SK-N-SH treated with all-trans-retinoic acid at 6 μM for 48 hours (cell line): ENCODE measurements around the gene ZNF124.
A peak's percentile ranks its signal among the peaks of the same experiment; 100 is the strongest.

ENCODE experiments used
- ATAC-seq: fragments of 200-7000 bp; cut with Tn5 transposase; 3 replicates; pipeline ENCODE4 v1.9.1; 2020; ENCODE audit warnings: mild to moderate bottlenecking, moderate library complexity
- ARNTL ChIP-seq: fragments of 450-650 bp; formaldehyde crosslinking; IDR thresholded peaks from 2 replicates; pipeline ENCODE4 v1.5.0; 2020; ENCODE audit warnings: low read depth, mild to moderate bottlenecking, moderate library complexity, borderline replicate concordance
- BACH2 ChIP-seq: fragments of 250-450 bp; sonication (Bioruptor Pico); IDR thresholded peaks from 2 replicates; pipeline ENCODE4 v1.9.0; 2021; ENCODE audit warnings: mild to moderate bottlenecking, borderline replicate concordance
- CREB5 ChIP-seq: fragments of 250-450 bp; sonication (Bioruptor Pico); IDR thresholded peaks from 2 replicates; pipeline ENCODE4 v1.5.1; 2020; ENCODE audit warnings: low read depth, mild to moderate bottlenecking, moderate library complexity
- CSDC2 ChIP-seq: fragments of 250-450 bp; sonication (Bioruptor Pico); IDR thresholded peaks from 2 replicates; pipeline ENCODE4 v1.5.0; 2020; ENCODE audit warnings: mild to moderate bottlenecking, moderate library complexity
- CSRNP3 ChIP-seq: fragments of 250-450 bp; sonication (Bioruptor Pico); IDR thresholded peaks from 2 replicates; pipeline ENCODE4 v1.5.1; 2021; ENCODE audit warnings: mild to moderate bottlenecking, moderate library complexity
- ESRRG ChIP-seq: fragments of 250-450 bp; sonication (Bioruptor Pico); IDR thresholded peaks from 2 replicates; pipeline ENCODE4 v1.6.1; 2021; ENCODE audit warnings: mild to moderate bottlenecking
- GLIS3 ChIP-seq: fragments of 250-450 bp; sonication (Bioruptor Pico); IDR thresholded peaks from 2 replicates; pipeline ENCODE4 v1.5.0; 2020; ENCODE audit warnings: mild to moderate bottlenecking, moderate library complexity
- ISL1 ChIP-seq: fragments of 250-450 bp; sonication (Bioruptor Pico); IDR thresholded peaks from 2 replicates; pipeline ENCODE4 v2.1.2; 2022; ENCODE audit warnings: mild to moderate bottlenecking, moderate library complexity
- OSR1 ChIP-seq: fragments of 250-450 bp; sonication (Bioruptor Pico); IDR thresholded peaks from 2 replicates; pipeline ENCODE4 v1.8.0; 2022; ENCODE audit warnings: moderate library complexity, mild to moderate bottlenecking, inconsistent platforms
- PPARA ChIP-seq: fragments of 250-450 bp; sonication (Bioruptor Pico); IDR thresholded peaks from 2 replicates; pipeline ENCODE4 v1.5.0; 2020; ENCODE audit warnings: mild to moderate bottlenecking, borderline replicate concordance
- RARB ChIP-seq: fragments of 250-450 bp; sonication (Bioruptor Pico); IDR thresholded peaks from 2 replicates; pipeline ENCODE4 v1.8.0; 2021; ENCODE audit warnings: mild to moderate bottlenecking, moderate library complexity
- SNAI2 ChIP-seq: fragments of 250-450 bp; sonication (Bioruptor Pico); IDR thresholded peaks from 2 replicates; pipeline ENCODE4 v1.5.0; 2020; ENCODE audit warnings: mild to moderate bottlenecking, moderate library complexity
- TCF4 ChIP-seq: fragments of 250-450 bp; sonication (Bioruptor Pico); IDR thresholded peaks from 2 replicates; pipeline ENCODE4 v1.8.0; 2021; ENCODE audit warnings: mild to moderate bottlenecking, moderate library complexity, borderline replicate concordance
- ZC3H10 ChIP-seq: fragments of 250-450 bp; sonication (Bioruptor Pico); IDR thresholded peaks from 2 replicates; pipeline ENCODE4 v1.5.1; 2021; ENCODE audit warnings: mild to moderate bottlenecking, moderate library complexity
- ZFP3 ChIP-seq: fragments of 250-450 bp; sonication (Bioruptor Pico); IDR thresholded peaks from 2 replicates; pipeline ENCODE4 v1.5.0; 2020; ENCODE audit warnings: mild to moderate bottlenecking, moderate library complexity
- ZFP30 ChIP-seq: fragments of 450-650 bp; formaldehyde crosslinking; IDR thresholded peaks from 2 replicates; pipeline ENCODE4 v1.5.0; 2022; ENCODE audit warnings: mild to moderate bottlenecking, moderate library complexity
- ZNF8 ChIP-seq: fragments of 450-650 bp; formaldehyde crosslinking; IDR thresholded peaks from 2 replicates; pipeline ENCODE4 v1.5.0; 2020; ENCODE audit warnings: mild to moderate bottlenecking, moderate library complexity
- TF ChIP-seq, protein P1 (sequence below): fragments of 250-450 bp; sonication (Bioruptor Pico); IDR thresholded peaks from 2 replicates; pipeline ENCODE4 v1.5.0; 2020; ENCODE audit warnings: mild to moderate bottlenecking, moderate library complexity
- TF ChIP-seq, protein P2 (sequence below): fragments of 250-450 bp; sonication (Bioruptor Pico); IDR thresholded peaks from 2 replicates; pipeline ENCODE4 v1.8.0; 2021; ENCODE audit warnings: low read depth, mild to moderate bottlenecking, moderate library complexity, borderline replicate concordance

The ZNF124 gene

GRCh38 chr1:247172996-247173395 lies 1.2 kb upstream of the ZNF124 start:
- ATAC-seq: no peak
- TF ChIP-seq ZC3H10 (CRISPR knock-in tag) (no peak), TCF4 (CRISPR knock-in tag) (no peak), ZNF8 (CRISPR knock-in tag) (no peak), SNAI2 (CRISPR knock-in tag) (no peak), ESRRG (CRISPR knock-in tag) (no peak), ARNTL (CRISPR knock-in tag) (no peak), PPARA (CRISPR knock-in tag) (no peak), ZFP3 (CRISPR knock-in tag) (no peak), CSRNP3 (CRISPR knock-in tag) (no peak), GLIS3 (no peak), ISL1 (no peak)
- TF ChIP-seq, protein P1, sequence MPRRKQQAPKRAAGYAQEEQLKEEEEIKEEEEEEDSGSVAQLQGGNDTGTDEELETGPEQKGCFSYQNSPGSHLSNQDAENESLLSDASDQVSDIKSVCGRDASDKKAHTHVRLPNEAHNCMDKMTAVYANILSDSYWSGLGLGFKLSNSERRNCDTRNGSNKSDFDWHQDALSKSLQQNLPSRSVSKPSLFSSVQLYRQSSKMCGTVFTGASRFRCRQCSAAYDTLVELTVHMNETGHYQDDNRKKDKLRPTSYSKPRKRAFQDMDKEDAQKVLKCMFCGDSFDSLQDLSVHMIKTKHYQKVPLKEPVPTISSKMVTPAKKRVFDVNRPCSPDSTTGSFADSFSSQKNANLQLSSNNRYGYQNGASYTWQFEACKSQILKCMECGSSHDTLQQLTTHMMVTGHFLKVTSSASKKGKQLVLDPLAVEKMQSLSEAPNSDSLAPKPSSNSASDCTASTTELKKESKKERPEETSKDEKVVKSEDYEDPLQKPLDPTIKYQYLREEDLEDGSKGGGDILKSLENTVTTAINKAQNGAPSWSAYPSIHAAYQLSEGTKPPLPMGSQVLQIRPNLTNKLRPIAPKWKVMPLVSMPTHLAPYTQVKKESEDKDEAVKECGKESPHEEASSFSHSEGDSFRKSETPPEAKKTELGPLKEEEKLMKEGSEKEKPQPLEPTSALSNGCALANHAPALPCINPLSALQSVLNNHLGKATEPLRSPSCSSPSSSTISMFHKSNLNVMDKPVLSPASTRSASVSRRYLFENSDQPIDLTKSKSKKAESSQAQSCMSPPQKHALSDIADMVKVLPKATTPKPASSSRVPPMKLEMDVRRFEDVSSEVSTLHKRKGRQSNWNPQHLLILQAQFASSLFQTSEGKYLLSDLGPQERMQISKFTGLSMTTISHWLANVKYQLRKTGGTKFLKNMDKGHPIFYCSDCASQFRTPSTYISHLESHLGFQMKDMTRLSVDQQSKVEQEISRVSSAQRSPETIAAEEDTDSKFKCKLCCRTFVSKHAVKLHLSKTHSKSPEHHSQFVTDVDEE (CRISPR knock-in tag): no peak

GRCh38 chr1:247171443-247171842 lies 377 bp downstream of the ZNF124 start:
- peak; percentile 76 for ATAC-seq

GRCh38 chr1:247165674-247166073 lies 6.1 kb downstream of the ZNF124 start:
- no peak for ATAC-seq
- no peak for TF ChIP-seq ZFP30 (CRISPR knock-in tag)
- TF ChIP-seq CSDC2 (CRISPR knock-in tag): no peak
- no peak for TF ChIP-seq GLIS3
- TF ChIP-seq, protein P2, sequence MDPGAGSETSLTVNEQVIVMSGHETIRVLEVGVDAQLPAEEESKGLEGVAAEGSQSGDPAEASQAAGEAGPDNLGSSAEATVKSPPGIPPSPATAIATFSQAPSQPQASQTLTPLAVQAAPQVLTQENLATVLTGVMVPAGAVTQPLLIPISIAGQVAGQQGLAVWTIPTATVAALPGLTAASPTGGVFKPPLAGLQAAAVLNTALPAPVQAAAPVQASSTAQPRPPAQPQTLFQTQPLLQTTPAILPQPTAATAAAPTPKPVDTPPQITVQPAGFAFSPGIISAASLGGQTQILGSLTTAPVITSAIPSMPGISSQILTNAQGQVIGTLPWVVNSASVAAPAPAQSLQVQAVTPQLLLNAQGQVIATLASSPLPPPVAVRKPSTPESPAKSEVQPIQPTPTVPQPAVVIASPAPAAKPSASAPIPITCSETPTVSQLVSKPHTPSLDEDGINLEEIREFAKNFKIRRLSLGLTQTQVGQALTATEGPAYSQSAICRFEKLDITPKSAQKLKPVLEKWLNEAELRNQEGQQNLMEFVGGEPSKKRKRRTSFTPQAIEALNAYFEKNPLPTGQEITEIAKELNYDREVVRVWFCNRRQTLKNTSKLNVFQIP: no peak
- TF ChIP-seq OSR1 (CRISPR knock-in tag): no peak
- no peak for TF ChIP-seq TCF4 (CRISPR knock-in tag)

DNA sequence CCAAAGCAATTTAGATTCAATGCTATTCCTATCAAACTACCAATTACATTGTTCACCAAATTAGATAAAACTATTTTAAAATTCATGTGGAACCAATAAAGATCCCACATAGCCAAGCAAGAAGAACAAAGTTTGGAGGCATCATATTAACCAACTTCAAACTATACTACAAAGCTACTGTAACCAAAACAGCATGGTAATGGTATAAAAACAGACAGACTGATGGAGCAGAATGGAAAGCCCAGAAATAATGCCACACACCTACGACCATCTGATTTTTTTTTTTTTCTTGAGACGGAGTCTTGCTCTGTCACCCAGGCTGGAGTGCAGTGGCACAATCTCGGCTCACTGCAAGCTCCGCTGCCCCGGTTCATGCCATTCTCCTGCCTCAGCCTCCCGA lies 7.1 kb downstream of the ZNF124 start:
- TF ChIP-seq ZC3H10 (CRISPR knock-in tag) (no peak), BACH2 (CRISPR knock-in tag) (no peak), CREB5 (CRISPR knock-in tag) (no peak), GLIS3 (no peak), ARNTL (CRISPR knock-in tag) (no peak), SNAI2 (CRISPR knock-in tag) (no peak), ZFP30 (CRISPR knock-in tag) (no peak), RARB (CRISPR knock-in tag) (no peak), CSRNP3 (CRISPR knock-in tag) (no peak), ZNF8 (CRISPR knock-in tag) (no peak)
- TF ChIP-seq, all 23 proteins: peak for 0
- no peak for ATAC-seq
